HEK293 (cell line): ENCODE data around the gene PIK3R2.

ENCODE experiments used
- CTCF ChIA-PET: fragments of 350-600 bp; formaldehyde crosslinking; extraction: SDS; loops from one replicate; lab custom pipeline; 2021; ENCODE audit warnings: antibody characterized with exemption; lab: Yijun Ruan, JAX
- POLR2A ChIA-PET: fragments of 300-600 bp; formaldehyde crosslinking; extraction: SDS; loops from one replicate; lab custom pipeline; 2020; ENCODE audit warnings: antibody characterized with exemption, inconsistent platforms; lab: Yijun Ruan, JAX
- H3K27ac ChIP-seq: fragments of 200-500 bp; sonication (Bioruptor generic); 2 replicates; pipeline ENCODE4 v1.5.1; 2014; ENCODE audit warnings: low read depth, low read length, control low read depth, inconsistent platforms; ENCODE audit errors: extremely low read depth
- H3K36me3 ChIP-seq, 2 experiments: fragments of 200-500 bp in 1 of 2; sonication (Bioruptor generic) in 1 of 2; 1 replicate in 1 of 2; 2 replicates in 1 of 2; pipeline ENCODE4 v1.5.1; 2014 to 2017; ENCODE audit warnings: inconsistent platforms in 2 of 2, low read length in 2 of 2; ENCODE audit not compliant: control insufficient read depth in 2 of 2, insufficient read depth in 1 of 2
- H3K4me1 ChIP-seq: fragments of 200-500 bp; sonication (Bioruptor generic); 2 replicates; pipeline ENCODE4 v1.5.1; 2014; ENCODE audit warnings: mild to moderate bottlenecking, low read length, inconsistent platforms; ENCODE audit not compliant: control insufficient read depth, insufficient read depth
- H3K4me3 ChIP-seq: 2 replicates; pipeline ENCODE4 v1.5.1; 2011; ENCODE audit warnings: low read depth, mild to moderate bottlenecking, control low read depth, low read length, moderate library complexity
- H3K9me3 ChIP-seq: fragments of 200-500 bp; sonication (Bioruptor generic); 2 replicates; pipeline ENCODE4 v1.5.1; 2014; ENCODE audit warnings: low read depth, low read length, inconsistent platforms; ENCODE audit not compliant: control insufficient read depth, insufficient read depth
- BCL11A ChIP-seq: fragments of 450-650 bp; formaldehyde crosslinking; IDR thresholded peaks from 2 replicates; pipeline ENCODE4 v1.5.1; 2016; ENCODE audit warnings: low read depth, missing biosample characterization, missing genetic modification characterization
- HOXA7 ChIP-seq: sonication (generic); formaldehyde crosslinking; IDR thresholded peaks from 2 replicates; pipeline ENCODE4 v1.8.1; 2022; ENCODE audit warnings: missing genetic modification reagents, borderline replicate concordance
- HOXC10 ChIP-seq: sonication (generic); formaldehyde crosslinking; IDR thresholded peaks from 2 replicates; pipeline ENCODE4 v1.8.1; 2023; ENCODE audit warnings: mild to moderate bottlenecking, missing genetic modification reagents
- KLF8 ChIP-seq: fragments of 450-650 bp; formaldehyde crosslinking; IDR thresholded peaks from 2 replicates; pipeline ENCODE4 v1.5.1; 2016; ENCODE audit warnings: missing biosample characterization, missing genetic modification characterization
- OVOL3 ChIP-seq: fragments of 450-650 bp; formaldehyde crosslinking; IDR thresholded peaks from 2 replicates; pipeline ENCODE4 v1.5.1; 2016; ENCODE audit warnings: missing biosample characterization, missing genetic modification characterization
- PRDM10 ChIP-seq: fragments of 450-650 bp; formaldehyde crosslinking; IDR thresholded peaks from 2 replicates; pipeline ENCODE4 v1.5.1; 2016; ENCODE audit warnings: missing biosample characterization, missing genetic modification characterization
- REST ChIP-seq: fragments of 450-650 bp; formaldehyde crosslinking; IDR thresholded peaks from 2 replicates; pipeline ENCODE4 v1.5.1; 2016; ENCODE audit warnings: missing biosample characterization, missing genetic modification characterization
- TCF7L2 ChIP-seq: IDR thresholded peaks from 2 replicates; pipeline ENCODE4 v1.6.1; 2011; ENCODE audit warnings: low read depth, mild to moderate bottlenecking, inconsistent platforms, low read length, moderate library complexity, borderline replicate concordance
- WT1 ChIP-seq: fragments of 450-650 bp; formaldehyde crosslinking; IDR thresholded peaks from 2 replicates; pipeline ENCODE4 v1.5.1; 2016; ENCODE audit warnings: missing biosample characterization, missing genetic modification characterization
- ZBTB49 ChIP-seq: fragments of 450-650 bp; formaldehyde crosslinking; IDR thresholded peaks from 2 replicates; pipeline ENCODE4 v1.5.1; 2016; ENCODE audit warnings: missing biosample characterization, missing genetic modification characterization, low read depth
- ZBTB6 ChIP-seq: fragments of 450-650 bp; formaldehyde crosslinking; IDR thresholded peaks from 2 replicates; pipeline ENCODE4 v1.5.1; 2017; ENCODE audit warnings: missing biosample characterization, missing genetic modification characterization
- ZEB2 ChIP-seq: fragments of 450-650 bp; formaldehyde crosslinking; IDR thresholded peaks from 2 replicates; pipeline ENCODE4 v1.5.1; 2016; ENCODE audit warnings: missing biosample characterization, missing genetic modification characterization
- ZNF155 ChIP-seq: fragments of 450-650 bp; formaldehyde crosslinking; IDR thresholded peaks from 2 replicates; pipeline ENCODE4 v1.5.1; 2016; ENCODE audit warnings: missing biosample characterization, missing genetic modification characterization
- ZNF19 ChIP-seq: fragments of 450-650 bp; formaldehyde crosslinking; IDR thresholded peaks from 2 replicates; pipeline ENCODE4; 2016; ENCODE audit warnings: missing biosample characterization, missing genetic modification characterization, low read depth
- ZNF423 ChIP-seq: fragments of 450-650 bp; formaldehyde crosslinking; IDR thresholded peaks from 2 replicates; pipeline ENCODE4 v1.5.1; 2016; ENCODE audit warnings: missing biosample characterization, missing genetic modification characterization
- ZNF449 ChIP-seq: fragments of 450-650 bp; formaldehyde crosslinking; IDR thresholded peaks from 2 replicates; pipeline ENCODE4 v1.5.1; 2017; ENCODE audit warnings: missing biosample characterization, mild to moderate bottlenecking, missing genetic modification characterization, moderate library complexity
- ZNF473 ChIP-seq: fragments of 450-650 bp; formaldehyde crosslinking; IDR thresholded peaks from 2 replicates; pipeline ENCODE4 v1.5.1; 2017; ENCODE audit warnings: missing biosample characterization, missing genetic modification characterization
- ZNF558 ChIP-seq: fragments of 450-650 bp; formaldehyde crosslinking; IDR thresholded peaks from 2 replicates; pipeline ENCODE4 v1.5.1; 2016; ENCODE audit warnings: missing biosample characterization, missing genetic modification characterization
- ZNF610 ChIP-seq: fragments of 450-650 bp; formaldehyde crosslinking; IDR thresholded peaks from 2 replicates; pipeline ENCODE4 v1.5.1; 2016; ENCODE audit warnings: missing biosample characterization, missing genetic modification characterization, borderline replicate concordance
- ZNF623 ChIP-seq: fragments of 450-650 bp; formaldehyde crosslinking; IDR thresholded peaks from 2 replicates; pipeline ENCODE4 v1.5.1; 2016; ENCODE audit warnings: missing biosample characterization, missing genetic modification characterization
- ZNF843 ChIP-seq: fragments of 450-650 bp; formaldehyde crosslinking; IDR thresholded peaks from 2 replicates; pipeline ENCODE4 v1.5.1; 2016; ENCODE audit warnings: missing biosample characterization, missing genetic modification characterization

PIK3R2 gene

GRCh38 chr19:18112989-18113478 lies 39.9 kb upstream of the PIK3R2 start (continued):
- TF ChIP-seq TCF7L2 (no peak), ZEB2 (tag by site-specific recombination) (0 out of 2 replicates have a peak, but pooled peaks have one; percentile 29), ZNF558 (tag by site-specific recombination) (no peak), WT1 (0 out of 2 replicates have a peak, but pooled peaks have one; percentile 23), ZBTB6 (no peak), REST (tag by site-specific recombination) (no peak), ZNF155 (tag by site-specific recombination) (no peak)
- TF ChIP-seq, all 188 proteins: peak for 18

- H3K4me1 ChIP-seq: peaks cover 3% of the 10 kb centered on the region; the same call in 1 of the 2 replicates
- ChIA-PET CTCF (interaction anchor here (0.7 to 6.7 kb wide), 19 partner anchors 15 to 221 kb away, joined by 3 to 83 read pairs (median 4); partner anchors contain the start of genes IFI30, JUND, MPV17L2 and PIK3R2), POLR2A (interaction anchor here (1.5 kb wide), 1 partner anchor 138 kb away, joined by 4 read pairs; no protein-coding TSS in a partner anchor)
- no peak for TF ChIP-seq ZNF423 (tag by site-specific recombination)
- no peak for TF ChIP-seq ZBTB49 (tag by site-specific recombination)
- TF ChIP-seq ZNF623 (tag by site-specific recombination): peak; percentile 95
- H3K36me3 ChIP-seq: peaks cover 0 to 3% of the 10 kb centered on the region in 2 experiments; a peak in 1 of 3 replicates
- H3K27ac ChIP-seq: no peak overlapping the region
- H3K4me3 ChIP-seq: no peak overlapping the region
- no peaks in the 10 kb centered on the region for H3K9me3 ChIP-seq
These were observed 39.1 kb upstream of the PIK3R2 start for GRCh38 chr19:18113827-18114226.

- Histone ChIP-seq H3K36me3 (peaks cover 0 to 3% of the 10 kb centered on the region in 2 experiments; a peak in 1 of 3 replicates), H3K4me3 (no peak overlapping the region), H3K9me3 (no peaks in the 10 kb centered on the region), H3K4me1 (peaks cover 3% of the 10 kb centered on the region; the same call in 1 of the 2 replicates), H3K27ac (no peak overlapping the region)
- CTCF ChIA-PET: interaction anchor here (1.4 to 6.7 kb wide), 2 partner anchors 51 to 53 kb away, joined by 3 to 83 read pairs; no protein-coding TSS in a partner anchor
- POLR2A ChIA-PET: interaction anchor here (1.5 kb wide), 1 partner anchor 137 kb away, joined by 4 read pairs; no protein-coding TSS in a partner anchor
- TF ChIP-seq BCL11A (tag by site-specific recombination) (no peak), ZNF19 (tag by site-specific recombination) (no peak), ZNF473 (tag by site-specific recombination) (no peak), HOXA7 (CRISPR knock-in tag) (no peak), ZNF843 (tag by site-specific recombination) (no peak), HOXC10 (CRISPR knock-in tag) (no peak), KLF8 (tag by site-specific recombination) (no peak), ZNF449 (tag by site-specific recombination) (no peak), PRDM10 (tag by site-specific recombination) (no peak), OVOL3 (tag by site-specific recombination) (no peak), ZNF610 (no peak)
These were observed 38.5 kb upstream of the PIK3R2 start for GRCh38 chr19:18114483-18114882.
